ENCODE results near the gene CAPN5. TPM values are rescaled to one million over a fixed set of nuclear protein-coding genes. Genes with fewer than 3 reads are reported as not detected.

Gene CAPN5
- total RNA-seq, 1 donor from 2014 or later = 7.4 TPM

DNA sequence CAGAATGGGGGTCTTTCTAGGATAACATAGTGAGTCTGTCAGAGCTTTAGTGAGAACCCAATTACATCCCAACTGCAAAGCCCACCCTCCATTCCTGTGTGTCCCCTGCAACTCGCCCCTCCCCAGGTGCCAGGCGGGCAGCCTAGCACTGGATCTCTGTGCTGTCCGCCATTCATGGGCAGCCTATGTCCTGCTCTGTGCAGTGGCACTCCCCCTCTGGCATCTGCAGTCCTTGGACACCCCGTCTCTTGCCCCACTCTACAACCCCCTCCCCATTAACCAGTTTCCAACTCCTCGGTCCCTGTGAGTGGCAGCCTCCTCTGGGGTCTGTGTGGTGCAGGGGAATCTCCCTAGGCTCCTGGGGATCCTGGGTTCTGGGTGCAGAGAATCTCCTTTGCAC, 98.3 kb downstream of the CAPN5 start:
- Histone ChIP-seq H3K4me3 (no peak overlapping the region), H3F3A (ENCODE audit: low read depth) (no peaks in the 10 kb centered on the region), H3K79me2 (ENCODE audit: low read depth) (no peaks in the 10 kb centered on the region), H3K4me1 (peaks cover 2% of the 10 kb centered on the region), H3K9ac (no peak overlapping the region), H3K27ac (no peak overlapping the region), H2AFZ (replicated peaks) (no peak overlapping the region), H3K36me3 (no peaks in the 10 kb centered on the region), H4K20me1 (ENCODE audit: low read depth) (no peaks in the 10 kb centered on the region), H3K4me2 (no peak overlapping the region), H3K27me3 (no peaks in the 10 kb centered on the region), H3K9me3 (ENCODE audit: low read depth) (no peaks in the 10 kb centered on the region)
- H3K4me3 Mint-ChIP-seq = no peak overlapping the region
- H3K4me1 Mint-ChIP-seq = peaks cover 8% of the 10 kb centered on the region
- peaks cover 11% of the 10 kb centered on the region for H3K27me3 Mint-ChIP-seq (ENCODE audit: insufficient read depth, low read depth)
- H3K27ac Mint-ChIP-seq = no peak overlapping the region
- TF ChIP-seq CTCF (IDR thresholded peaks at IDR 0.05) (no peak), EZH2phosphoT487 (IDR thresholded peaks at IDR 0.05) (no peak), EZH2 (IDR thresholded peaks at IDR 0.05) (no peak)
- no peaks in the 10 kb centered on the region for H3K9me3 Mint-ChIP-seq
- no peaks in the 10 kb centered on the region for H3K36me3 Mint-ChIP-seq
- no peak for DNase-seq (ENCODE audit: low spot score)

DNA sequence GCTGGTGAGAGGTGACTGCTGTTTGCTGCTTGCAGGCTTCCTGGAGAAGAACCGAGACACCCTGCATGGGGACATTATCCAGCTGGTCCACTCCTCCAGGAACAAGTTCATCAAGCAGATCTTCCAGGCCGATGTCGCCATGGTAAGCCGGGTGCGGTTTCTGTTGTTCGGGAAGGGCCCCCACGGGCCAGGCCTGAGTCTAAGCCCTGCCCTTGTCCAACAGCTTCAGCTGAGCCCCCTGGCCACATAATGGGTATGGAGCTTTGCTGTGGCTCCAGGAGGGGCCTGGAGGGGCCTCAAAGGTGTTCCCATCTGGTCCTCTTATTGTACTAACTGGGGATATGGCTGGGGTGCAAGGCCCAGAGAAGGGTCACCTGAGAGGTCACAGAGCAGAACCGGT, 99.2 kb downstream of the CAPN5 start:
- Histone ChIP-seq H3K4me2 (no peak overlapping the region), H3K9ac (no peak overlapping the region), H3F3A (ENCODE audit: low read depth) (no peaks in the 10 kb centered on the region), H2AFZ (replicated peaks) (no peak overlapping the region), H3K27me3 (no peaks in the 10 kb centered on the region), H3K9me3 (ENCODE audit: low read depth) (no peaks in the 10 kb centered on the region), H3K79me2 (ENCODE audit: low read depth) (no peaks in the 10 kb centered on the region), H4K20me1 (ENCODE audit: low read depth) (no peaks in the 10 kb centered on the region), H3K4me1 (peaks cover 12% of the 10 kb centered on the region), H3K4me3 (no peak overlapping the region), H3K36me3 (no peaks in the 10 kb centered on the region), H3K27ac (no peak overlapping the region)
- Mint-ChIP-seq H3K27me3 (ENCODE audit: insufficient read depth, low read depth) (peaks cover 14% of the 10 kb centered on the region), H3K36me3 (no peaks in the 10 kb centered on the region), H3K9me3 (no peaks in the 10 kb centered on the region), H3K4me1 (peaks cover 15% of the 10 kb centered on the region), H3K27ac (no peak overlapping the region), H3K4me3 (no peak overlapping the region)
- no peak for DNase-seq (ENCODE audit: low spot score)
- TF ChIP-seq EZH2 (IDR thresholded peaks at IDR 0.05) (no peak), EZH2phosphoT487 (IDR thresholded peaks at IDR 0.05) (no peak), CTCF (IDR thresholded peaks at IDR 0.05) (no peak)

DNA sequence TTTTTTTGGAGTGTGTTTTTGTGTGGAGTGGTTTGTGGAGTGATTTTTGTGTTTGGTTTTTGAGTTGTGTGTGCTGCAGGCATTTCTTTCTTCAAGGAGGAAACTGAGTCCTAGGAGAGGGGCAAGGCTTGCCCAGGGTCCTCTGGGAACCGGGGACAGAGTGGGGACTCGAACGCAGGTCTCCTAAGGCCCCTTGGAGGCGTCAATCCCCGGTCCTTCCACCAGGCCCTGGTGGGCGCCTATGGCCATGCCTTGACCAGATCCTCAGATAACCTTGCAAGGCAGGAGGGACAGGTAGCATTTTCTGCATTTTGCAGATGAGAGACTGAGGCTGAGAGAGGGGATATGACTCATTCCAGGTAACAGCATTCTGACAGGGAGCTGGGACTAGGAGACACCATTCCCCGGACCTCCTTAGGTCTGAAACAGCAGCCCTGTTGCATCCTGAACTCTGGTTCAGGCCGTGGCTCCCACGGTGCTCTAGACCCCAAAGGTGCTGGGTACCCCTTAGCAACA, 100.4 kb downstream of the CAPN5 start:
- no peak overlapping the region for H3K27ac ChIP-seq
- H3K9me3 Mint-ChIP-seq = no peaks in the 10 kb centered on the region
- no peaks in the 10 kb centered on the region for H3K27me3 ChIP-seq
- H2AFZ ChIP-seq (replicated peaks) = no peak overlapping the region
- no peak overlapping the region for H3K4me2 ChIP-seq
- no peaks in the 10 kb centered on the region for H3K36me3 Mint-ChIP-seq
- H3K4me3 ChIP-seq = no peak overlapping the region
- no peak for TF ChIP-seq EZH2 (IDR thresholded peaks at IDR 0.05)
- TF ChIP-seq EZH2phosphoT487 (IDR thresholded peaks at IDR 0.05) = no peak
- TF ChIP-seq CTCF (IDR thresholded peaks at IDR 0.05) = no peak
- DNase-seq (ENCODE audit: low spot score) = no peak
- no peak overlapping the region for H3K27ac Mint-ChIP-seq
- no peak overlapping the region for H3K4me3 Mint-ChIP-seq
- H3K27me3 Mint-ChIP-seq (ENCODE audit: insufficient read depth, low read depth) = peaks cover 15% of the 10 kb centered on the region
- H3K79me2 ChIP-seq (ENCODE audit: low read depth) = no peaks in the 10 kb centered on the region
- H3K9me3 ChIP-seq (ENCODE audit: low read depth) = no peaks in the 10 kb centered on the region
- no peaks in the 10 kb centered on the region for H4K20me1 ChIP-seq (ENCODE audit: low read depth)
- no peaks in the 10 kb centered on the region for H3K36me3 ChIP-seq
- peaks cover 6% of the 10 kb centered on the region for H3F3A ChIP-seq (ENCODE audit: low read depth)
- H3K4me1 ChIP-seq = peaks cover 23% of the 10 kb centered on the region
- H3K9ac ChIP-seq = no peak overlapping the region
- H3K4me1 Mint-ChIP-seq = peaks cover 26% of the 10 kb centered on the region

All from neural progenitor cell (in vitro differentiated cells).